BJ (cell line): ENCODE measurements around the gene ZNF267. TPM values are rescaled to one million over a fixed set of nuclear protein-coding genes. Genes with fewer than 3 reads are reported as not detected.

ENCODE experiments used
- CTCF ChIA-PET: fragments of 350-600 bp; formaldehyde crosslinking; extraction: SDS; loops from one replicate; lab custom pipeline; 2021; ENCODE audit warnings: antibody characterized with exemption, inconsistent platforms; lab: Yijun Ruan, JAX
- POLR2A ChIA-PET: fragments of 300-600 bp; sonication (Branson Sonifier 250); formaldehyde crosslinking; extraction: SDS; loops from one replicate; lab custom pipeline; 2021; ENCODE audit warnings: antibody characterized with exemption; lab: Charles Lee
- DNase-seq: peaks from one replicate; pipeline ENCODE4 v3.0.0-alpha.2; 2011; ENCODE audit warnings: low read depth
- H3K27me3 ChIP-seq: 2 replicates; pipeline ENCODE4 v1.6.0; 2011; ENCODE audit warnings: low read length; ENCODE audit not compliant: control insufficient read depth, insufficient read depth
- H3K36me3 ChIP-seq: 2 replicates; pipeline ENCODE4 v1.5.1; 2011; ENCODE audit warnings: low read length; ENCODE audit not compliant: control insufficient read depth, insufficient read depth
- H3K4me3 ChIP-seq: 2 replicates; pipeline ENCODE4 v1.5.1; 2011; ENCODE audit warnings: low read depth, mild to moderate bottlenecking, control low read depth, low read length
- polyA plus RNA-seq: library from polyadenylated mRNA; depleted of rRNA; stranded (reverse); fragments of >200 nt; gene quantifications from 2 replicates; pipeline ENCODE4 v1.2.3, GENCODE V29; 2011
- TF ChIP-seq, protein P1 (sequence below): IDR thresholded peaks from 2 replicates; pipeline ENCODE4 v1.5.1; 2011; ENCODE audit warnings: low read depth, mild to moderate bottlenecking, control low read depth, inconsistent platforms, low read length, moderate library complexity; ENCODE audit not compliant: insufficient read depth

The ZNF267 gene
- polyA plus RNA-seq, 1 experiment, result 1.4 TPM

DNA sequence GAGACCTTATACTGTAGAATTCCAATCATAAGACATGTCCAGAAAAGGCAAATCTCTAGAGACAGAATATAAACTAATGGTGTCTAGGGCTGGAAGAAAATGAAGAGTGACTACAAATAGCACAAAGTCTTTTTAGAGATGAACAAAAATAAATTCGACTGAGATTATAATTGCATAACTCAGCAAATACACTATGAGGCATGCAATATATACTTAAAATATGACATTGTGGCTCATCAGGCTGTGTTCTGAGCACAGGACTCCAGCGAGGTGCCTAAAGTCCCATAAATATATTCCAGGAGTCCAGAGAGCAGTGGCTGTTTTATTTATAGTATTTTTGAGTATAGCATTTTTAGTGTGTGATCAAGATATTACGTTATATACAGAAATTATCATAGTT, 13.1 kb upstream of the ZNF267 start:
- no peak overlapping the region for H3K4me3 ChIP-seq
- ChIA-PET CTCF (interaction anchor here (3.4 kb wide), 1 partner anchor 8 kb away, joined by 34 read pairs; no protein-coding TSS in a partner anchor), POLR2A (no interaction called here)
- H3K36me3 ChIP-seq, result no peaks in the 10 kb centered on the region
- H3K27me3 ChIP-seq, result peaks cover 2% of the 10 kb centered on the region; the same call in 1 of the 2 replicates
- TF ChIP-seq, protein P1, sequence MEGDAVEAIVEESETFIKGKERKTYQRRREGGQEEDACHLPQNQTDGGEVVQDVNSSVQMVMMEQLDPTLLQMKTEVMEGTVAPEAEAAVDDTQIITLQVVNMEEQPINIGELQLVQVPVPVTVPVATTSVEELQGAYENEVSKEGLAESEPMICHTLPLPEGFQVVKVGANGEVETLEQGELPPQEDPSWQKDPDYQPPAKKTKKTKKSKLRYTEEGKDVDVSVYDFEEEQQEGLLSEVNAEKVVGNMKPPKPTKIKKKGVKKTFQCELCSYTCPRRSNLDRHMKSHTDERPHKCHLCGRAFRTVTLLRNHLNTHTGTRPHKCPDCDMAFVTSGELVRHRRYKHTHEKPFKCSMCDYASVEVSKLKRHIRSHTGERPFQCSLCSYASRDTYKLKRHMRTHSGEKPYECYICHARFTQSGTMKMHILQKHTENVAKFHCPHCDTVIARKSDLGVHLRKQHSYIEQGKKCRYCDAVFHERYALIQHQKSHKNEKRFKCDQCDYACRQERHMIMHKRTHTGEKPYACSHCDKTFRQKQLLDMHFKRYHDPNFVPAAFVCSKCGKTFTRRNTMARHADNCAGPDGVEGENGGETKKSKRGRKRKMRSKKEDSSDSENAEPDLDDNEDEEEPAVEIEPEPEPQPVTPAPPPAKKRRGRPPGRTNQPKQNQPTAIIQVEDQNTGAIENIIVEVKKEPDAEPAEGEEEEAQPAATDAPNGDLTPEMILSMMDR, result no peak
- no peak for DNase-seq

DNA sequence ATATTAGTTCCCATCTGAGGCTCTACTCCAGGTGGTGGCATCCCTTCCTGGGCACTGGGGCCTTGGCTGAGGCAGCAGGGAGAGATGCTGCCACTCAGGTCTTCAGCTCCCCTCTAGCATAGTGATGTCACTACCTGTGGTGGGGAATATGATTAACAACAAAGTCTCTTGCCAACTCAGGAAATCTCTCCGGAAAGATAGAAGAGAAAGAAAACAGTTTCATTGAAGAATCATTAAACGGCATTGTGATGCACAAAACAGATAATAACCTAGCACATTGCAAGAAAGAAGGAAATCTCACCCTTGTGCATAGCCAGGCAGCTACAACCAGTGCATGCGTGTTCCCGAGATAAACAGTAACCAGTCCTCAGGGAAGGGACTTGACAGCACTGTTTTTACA, 12.2 kb upstream of the ZNF267 start:
- Histone ChIP-seq H3K36me3 (no peaks in the 10 kb centered on the region), H3K4me3 (no peak overlapping the region), H3K27me3 (peaks cover 2% of the 10 kb centered on the region; the same call in 1 of the 2 replicates)
- no peak for DNase-seq
- CTCF ChIA-PET, result interaction anchor here (1.9 kb wide), 1 partner anchor 12 kb away, joined by 5 read pairs; the partner anchor contains the start of gene ZNF267
- POLR2A ChIA-PET, result no interaction called here
- TF ChIP-seq, protein P1, result no peak

GRCh38 chr16:31862761-31863160, 10.8 kb upstream of the ZNF267 start:
- POLR2A ChIA-PET, result no interaction called here
- Histone ChIP-seq H3K4me3 (no peak overlapping the region), H3K27me3 (peaks cover 2% of the 10 kb centered on the region; the same call in 1 of the 2 replicates), H3K36me3 (no peaks in the 10 kb centered on the region)
- DNase-seq, result no peak
- TF ChIP-seq, protein P1, result no peak
- CTCF ChIA-PET, result interaction anchor here (0.6 to 1.9 kb wide), 2 partner anchors 11 to 645 kb away, joined by 3 to 5 read pairs; partner anchors contain the start of gene ZNF267

GRCh38 chr16:31868164-31868563, 5.4 kb upstream of the ZNF267 start:
- ChIA-PET POLR2A (interaction anchor here (0.5 kb wide), 1 partner anchor 688 kb away, joined by 4 read pairs; the partner anchor contains the start of gene FUS), CTCF (interaction anchor here (0.6 to 2.7 kb wide), 12 partner anchors 9 to 1052 kb away, joined by 3 to 34 read pairs (median 4); partner anchors contain the start of gene ZNF843)
- TF ChIP-seq, protein P1, result no peak

GRCh38 chr16:31868691-31869167, 4.9 kb upstream of the ZNF267 start:
- Histone ChIP-seq H3K4me3 (no peak overlapping the region), H3K36me3 (no peaks in the 10 kb centered on the region), H3K27me3 (0 out of 2 replicates have a peak, but pooled peaks cover 2% of the 10 kb centered on the region)
- TF ChIP-seq, protein P1, result peak; percentile 73
- ChIA-PET CTCF (interaction anchor here (0.5 to 2.7 kb wide), 12 partner anchors 10 to 927 kb away, joined by 3 to 34 read pairs (median 4); partner anchors contain the start of gene ZNF843), POLR2A (interaction anchor here (0.5 kb wide), 1 partner anchor 689 kb away, joined by 4 read pairs; the partner anchor contains the start of gene FUS)
- DNase-seq, result no peak

More at GRCh38 chr16:31868164-31868563, 5.4 kb upstream of the ZNF267 start:
- H3K36me3 ChIP-seq, result no peaks in the 10 kb centered on the region
- H3K27me3 ChIP-seq, result 0 out of 2 replicates have a peak, but pooled peaks cover 2% of the 10 kb centered on the region
- no peak for DNase-seq
- H3K4me3 ChIP-seq, result no peak overlapping the region
